ENCODE results near the gene NFYA.
"Not testable (repeated sequence)": the region's sequence is repeated elsewhere in the genome, so short reads cannot be mapped to it uniquely, and the experiment has no call there.

Gene NFYA

GRCh38 chr6:41073968-41074691, 1.4 kb downstream of the NFYA start:
- peak in 1 of 4 experiments; percentile 14 for DNase-seq

GRCh38 chr6:41074692-41075436, 2.1 kb downstream of the NFYA start:
- peak in 1 of 4 experiments; percentile 3 for DNase-seq

- no peak for DNase-seq
These were observed 3.2 kb downstream of the NFYA start for GRCh38 chr6:41075651-41076626.

GRCh38 chr6:41077536-41077935, 4.8 kb downstream of the NFYA start:
- DNase-seq = no peak

- DNase-seq = no peak
These were observed 5.3 kb downstream of the NFYA start for GRCh38 chr6:41078101-41078500.

GRCh38 chr6:41079080-41079479, 6.3 kb downstream of the NFYA start:
- no peak for DNase-seq

GRCh38 chr6:41080621-41081020, 7.8 kb downstream of the NFYA start:
- no peak for DNase-seq

GRCh38 chr6:41083072-41083471, 10.3 kb downstream of the NFYA start:
- DNase-seq = no peak

GRCh38 chr6:41085182-41085581, 12.4 kb downstream of the NFYA start:
- DNase-seq = no peak

- no peak for DNase-seq
These were observed 15.7 kb downstream of the NFYA start for GRCh38 chr6:41088451-41088850.

GRCh38 chr6:41090841-41091761, 18.3 kb downstream of the NFYA start:
- DNase-seq = no peak

GRCh38 chr6:41092421-41093140, 19.8 kb downstream of the NFYA start:
- DNase-seq = peak; percentile 10 to 65 (median 34)

- no peak for DNase-seq
These were observed 21.0 kb downstream of the NFYA start for GRCh38 chr6:41093729-41094128.

- DNase-seq = no peak
These were observed 24.8 kb downstream of the NFYA start for GRCh38 chr6:41097467-41098090.

- no peak for DNase-seq
These were observed 25.6 kb downstream of the NFYA start for GRCh38 chr6:41098366-41098765.

GRCh38 chr6:41100871-41101287, 28.1 kb downstream of the NFYA start:
- no peak for DNase-seq

GRCh38 chr6:41103847-41104246, 31.1 kb downstream of the NFYA start:
- DNase-seq = no peak

- no peak for DNase-seq
These were observed 38.2 kb downstream of the NFYA start for GRCh38 chr6:41111017-41111416.

GRCh38 chr6:41115027-41115426, 42.3 kb downstream of the NFYA start:
- DNase-seq = not testable (repeated sequence)

GRCh38 chr6:41119508-41119907, 46.7 kb downstream of the NFYA start:
- DNase-seq = no peak

GRCh38 chr6:41120058-41120457, 47.3 kb downstream of the NFYA start:
- DNase-seq = no peak
